HEK293 (cell line): ENCODE results near the gene MRRF.

Experiments
- MEIS1 ChIP-seq: sonication (generic); formaldehyde crosslinking; IDR thresholded peaks from 2 replicates; pipeline ENCODE4 v1.8.1; 2022; ENCODE audit warnings: missing genetic modification reagents, mild to moderate bottlenecking, borderline replicate concordance
- SP2 ChIP-seq: fragments of 450-650 bp; formaldehyde crosslinking; IDR thresholded peaks from 2 replicates; pipeline ENCODE4 v1.5.1; 2016; ENCODE audit warnings: missing biosample characterization, missing genetic modification characterization
- ZBTB1 ChIP-seq: fragments of 450-650 bp; formaldehyde crosslinking; IDR thresholded peaks from 2 replicates; pipeline ENCODE4 v1.5.1; 2016; ENCODE audit warnings: missing biosample characterization, missing genetic modification characterization
- ZFP41 ChIP-seq: fragments of 450-650 bp; formaldehyde crosslinking; IDR thresholded peaks from 2 replicates; pipeline ENCODE4 v1.5.1; 2016; ENCODE audit warnings: missing biosample characterization, missing genetic modification characterization, borderline replicate concordance
- ZNF114 ChIP-seq: fragments of 450-650 bp; formaldehyde crosslinking; IDR thresholded peaks from 2 replicates; pipeline ENCODE4 v1.5.0; 2017; ENCODE audit warnings: missing biosample characterization, missing genetic modification characterization
- ZNF292 ChIP-seq: fragments of 450-650 bp; formaldehyde crosslinking; IDR thresholded peaks from 2 replicates; pipeline ENCODE4 v1.5.1; 2016; ENCODE audit warnings: low read depth, missing biosample characterization, missing genetic modification characterization, borderline replicate concordance
- ZNF707 ChIP-seq: fragments of 450-650 bp; formaldehyde crosslinking; IDR thresholded peaks from 2 replicates; pipeline ENCODE4 v1.5.1; 2016; ENCODE audit warnings: missing biosample characterization, missing genetic modification characterization
- ZNF76 ChIP-seq: fragments of 450-650 bp; formaldehyde crosslinking; IDR thresholded peaks from 2 replicates; pipeline ENCODE4; 2016; ENCODE audit warnings: low read depth, missing biosample characterization, missing genetic modification characterization, borderline replicate concordance
- ZNF768 ChIP-seq: fragments of 450-650 bp; formaldehyde crosslinking; IDR thresholded peaks from 2 replicates; pipeline ENCODE4 v1.5.1; 2018; ENCODE audit warnings: missing biosample characterization, mild to moderate bottlenecking, missing genetic modification characterization
- ZNF792 ChIP-seq: fragments of 450-650 bp; formaldehyde crosslinking; IDR thresholded peaks from 2 replicates; pipeline ENCODE4 v1.5.1; 2016; ENCODE audit warnings: missing biosample characterization, missing genetic modification characterization
- TF ChIP-seq, protein P1 (sequence below): fragments of 450-650 bp; formaldehyde crosslinking; IDR thresholded peaks from 2 replicates; pipeline ENCODE4 v1.5.1; 2016; ENCODE audit warnings: missing biosample characterization, missing genetic modification characterization
- TF ChIP-seq, protein P2 (sequence below): fragments of 450-650 bp; formaldehyde crosslinking; IDR thresholded peaks from 2 replicates; pipeline ENCODE4 v1.5.1; 2016; ENCODE audit warnings: missing biosample characterization, missing genetic modification characterization
- TF ChIP-seq, protein P3 (sequence below): fragments of 450-650 bp; formaldehyde crosslinking; IDR thresholded peaks from 2 replicates; pipeline ENCODE4 v1.5.1; 2016; ENCODE audit warnings: missing biosample characterization, missing genetic modification characterization
- TF ChIP-seq, protein P4 (sequence below): fragments of 450-650 bp; formaldehyde crosslinking; IDR thresholded peaks from 2 replicates; pipeline ENCODE4 v1.5.1; 2016; ENCODE audit warnings: missing biosample characterization, missing genetic modification characterization

- TF ChIP-seq ZNF114 (no peak), MEIS1 (CRISPR knock-in tag) (no peak), ZNF76 (tag by site-specific recombination) (no peak), ZFP41 (no peak), SP2 (tag by site-specific recombination) (no peak), ZNF792 (tag by site-specific recombination) (no peak), ZNF707 (tag by site-specific recombination) (no peak), ZNF292 (tag by site-specific recombination) (no peak), ZNF768 (tag by site-specific recombination) (no peak), ZBTB1 (tag by site-specific recombination) (no peak)
- TF ChIP-seq, protein P1, sequence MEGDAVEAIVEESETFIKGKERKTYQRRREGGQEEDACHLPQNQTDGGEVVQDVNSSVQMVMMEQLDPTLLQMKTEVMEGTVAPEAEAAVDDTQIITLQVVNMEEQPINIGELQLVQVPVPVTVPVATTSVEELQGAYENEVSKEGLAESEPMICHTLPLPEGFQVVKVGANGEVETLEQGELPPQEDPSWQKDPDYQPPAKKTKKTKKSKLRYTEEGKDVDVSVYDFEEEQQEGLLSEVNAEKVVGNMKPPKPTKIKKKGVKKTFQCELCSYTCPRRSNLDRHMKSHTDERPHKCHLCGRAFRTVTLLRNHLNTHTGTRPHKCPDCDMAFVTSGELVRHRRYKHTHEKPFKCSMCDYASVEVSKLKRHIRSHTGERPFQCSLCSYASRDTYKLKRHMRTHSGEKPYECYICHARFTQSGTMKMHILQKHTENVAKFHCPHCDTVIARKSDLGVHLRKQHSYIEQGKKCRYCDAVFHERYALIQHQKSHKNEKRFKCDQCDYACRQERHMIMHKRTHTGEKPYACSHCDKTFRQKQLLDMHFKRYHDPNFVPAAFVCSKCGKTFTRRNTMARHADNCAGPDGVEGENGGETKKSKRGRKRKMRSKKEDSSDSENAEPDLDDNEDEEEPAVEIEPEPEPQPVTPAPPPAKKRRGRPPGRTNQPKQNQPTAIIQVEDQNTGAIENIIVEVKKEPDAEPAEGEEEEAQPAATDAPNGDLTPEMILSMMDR (tag by site-specific recombination), result no peak
- TF ChIP-seq, protein P2, sequence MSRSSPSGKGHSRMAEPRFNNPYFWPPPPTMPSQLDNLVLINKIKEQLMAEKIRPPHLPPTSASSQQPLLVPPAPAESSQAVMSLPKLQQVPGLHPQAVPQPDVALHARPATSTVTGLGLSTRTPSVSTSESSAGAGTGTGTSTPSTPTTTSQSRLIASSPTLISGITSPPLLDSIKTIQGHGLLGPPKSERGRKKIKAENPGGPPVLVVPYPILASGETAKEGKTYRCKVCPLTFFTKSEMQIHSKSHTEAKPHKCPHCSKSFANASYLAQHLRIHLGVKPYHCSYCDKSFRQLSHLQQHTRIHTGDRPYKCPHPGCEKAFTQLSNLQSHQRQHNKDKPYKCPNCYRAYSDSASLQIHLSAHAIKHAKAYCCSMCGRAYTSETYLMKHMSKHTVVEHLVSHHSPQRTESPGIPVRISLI (tag by site-specific recombination), result no peak
- TF ChIP-seq, protein P3, sequence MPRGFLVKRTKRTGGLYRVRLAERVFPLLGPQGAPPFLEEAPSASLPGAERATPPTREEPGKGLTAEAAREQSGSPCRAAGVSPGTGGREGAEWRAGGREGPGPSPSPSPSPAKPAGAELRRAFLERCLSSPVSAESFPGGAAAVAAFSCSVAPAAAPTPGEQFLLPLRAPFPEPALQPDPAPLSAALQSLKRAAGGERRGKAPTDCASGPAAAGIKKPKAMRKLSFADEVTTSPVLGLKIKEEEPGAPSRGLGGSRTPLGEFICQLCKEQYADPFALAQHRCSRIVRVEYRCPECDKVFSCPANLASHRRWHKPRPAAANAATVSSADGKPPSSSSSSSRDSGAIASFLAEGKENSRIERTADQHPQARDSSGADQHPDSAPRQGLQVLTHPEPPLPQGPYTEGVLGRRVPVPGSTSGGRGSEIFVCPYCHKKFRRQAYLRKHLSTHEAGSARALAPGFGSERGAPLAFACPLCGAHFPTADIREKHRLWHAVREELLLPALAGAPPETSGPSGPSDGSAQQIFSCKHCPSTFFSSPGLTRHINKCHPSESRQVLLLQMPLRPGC, result no peak
- TF ChIP-seq, protein P4, sequence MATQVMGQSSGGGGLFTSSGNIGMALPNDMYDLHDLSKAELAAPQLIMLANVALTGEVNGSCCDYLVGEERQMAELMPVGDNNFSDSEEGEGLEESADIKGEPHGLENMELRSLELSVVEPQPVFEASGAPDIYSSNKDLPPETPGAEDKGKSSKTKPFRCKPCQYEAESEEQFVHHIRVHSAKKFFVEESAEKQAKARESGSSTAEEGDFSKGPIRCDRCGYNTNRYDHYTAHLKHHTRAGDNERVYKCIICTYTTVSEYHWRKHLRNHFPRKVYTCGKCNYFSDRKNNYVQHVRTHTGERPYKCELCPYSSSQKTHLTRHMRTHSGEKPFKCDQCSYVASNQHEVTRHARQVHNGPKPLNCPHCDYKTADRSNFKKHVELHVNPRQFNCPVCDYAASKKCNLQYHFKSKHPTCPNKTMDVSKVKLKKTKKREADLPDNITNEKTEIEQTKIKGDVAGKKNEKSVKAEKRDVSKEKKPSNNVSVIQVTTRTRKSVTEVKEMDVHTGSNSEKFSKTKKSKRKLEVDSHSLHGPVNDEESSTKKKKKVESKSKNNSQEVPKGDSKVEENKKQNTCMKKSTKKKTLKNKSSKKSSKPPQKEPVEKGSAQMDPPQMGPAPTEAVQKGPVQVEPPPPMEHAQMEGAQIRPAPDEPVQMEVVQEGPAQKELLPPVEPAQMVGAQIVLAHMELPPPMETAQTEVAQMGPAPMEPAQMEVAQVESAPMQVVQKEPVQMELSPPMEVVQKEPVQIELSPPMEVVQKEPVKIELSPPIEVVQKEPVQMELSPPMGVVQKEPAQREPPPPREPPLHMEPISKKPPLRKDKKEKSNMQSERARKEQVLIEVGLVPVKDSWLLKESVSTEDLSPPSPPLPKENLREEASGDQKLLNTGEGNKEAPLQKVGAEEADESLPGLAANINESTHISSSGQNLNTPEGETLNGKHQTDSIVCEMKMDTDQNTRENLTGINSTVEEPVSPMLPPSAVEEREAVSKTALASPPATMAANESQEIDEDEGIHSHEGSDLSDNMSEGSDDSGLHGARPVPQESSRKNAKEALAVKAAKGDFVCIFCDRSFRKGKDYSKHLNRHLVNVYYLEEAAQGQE (tag by site-specific recombination), result no peak
Observed at GRCh38 chr9:122364783-122365150, 100.1 kb downstream of the MRRF start.
